ENCODE data around the gene VANGL1.

Gene VANGL1

DNA sequence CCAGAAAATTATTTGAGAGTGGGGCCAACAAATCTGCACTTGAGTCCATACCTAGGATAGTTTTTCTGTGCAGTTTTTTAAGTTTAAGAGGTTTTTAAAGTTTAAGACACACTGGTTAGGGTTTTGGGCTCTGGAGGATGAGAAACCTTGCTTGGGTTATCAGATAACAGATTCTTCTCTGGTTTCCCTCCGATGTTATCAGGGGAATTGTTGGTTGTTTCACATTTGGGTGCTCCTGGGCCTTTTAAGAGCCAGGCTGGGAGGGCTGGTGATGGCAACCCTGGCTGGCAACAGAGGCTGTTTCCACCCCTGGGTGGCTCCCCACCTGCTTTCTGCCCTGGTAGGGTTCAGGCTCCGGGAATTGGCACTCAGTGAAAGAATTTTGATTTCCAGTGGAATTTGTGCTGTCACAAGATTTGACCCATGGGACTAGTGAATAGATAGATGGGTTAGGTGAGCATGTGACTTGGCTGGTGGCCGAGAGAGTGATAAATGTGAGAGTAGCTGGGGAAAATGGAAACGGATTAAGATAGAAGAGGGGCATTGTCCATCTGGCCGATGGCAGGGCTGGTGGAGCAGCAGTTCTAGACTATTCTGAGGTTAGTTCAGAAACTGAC lies 14.8 kb downstream of the VANGL1 start:
- TF ChIP-seq, protein P1, sequence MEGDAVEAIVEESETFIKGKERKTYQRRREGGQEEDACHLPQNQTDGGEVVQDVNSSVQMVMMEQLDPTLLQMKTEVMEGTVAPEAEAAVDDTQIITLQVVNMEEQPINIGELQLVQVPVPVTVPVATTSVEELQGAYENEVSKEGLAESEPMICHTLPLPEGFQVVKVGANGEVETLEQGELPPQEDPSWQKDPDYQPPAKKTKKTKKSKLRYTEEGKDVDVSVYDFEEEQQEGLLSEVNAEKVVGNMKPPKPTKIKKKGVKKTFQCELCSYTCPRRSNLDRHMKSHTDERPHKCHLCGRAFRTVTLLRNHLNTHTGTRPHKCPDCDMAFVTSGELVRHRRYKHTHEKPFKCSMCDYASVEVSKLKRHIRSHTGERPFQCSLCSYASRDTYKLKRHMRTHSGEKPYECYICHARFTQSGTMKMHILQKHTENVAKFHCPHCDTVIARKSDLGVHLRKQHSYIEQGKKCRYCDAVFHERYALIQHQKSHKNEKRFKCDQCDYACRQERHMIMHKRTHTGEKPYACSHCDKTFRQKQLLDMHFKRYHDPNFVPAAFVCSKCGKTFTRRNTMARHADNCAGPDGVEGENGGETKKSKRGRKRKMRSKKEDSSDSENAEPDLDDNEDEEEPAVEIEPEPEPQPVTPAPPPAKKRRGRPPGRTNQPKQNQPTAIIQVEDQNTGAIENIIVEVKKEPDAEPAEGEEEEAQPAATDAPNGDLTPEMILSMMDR (conservative IDR thresholded peaks at IDR 0.05; ENCODE audit: low read depth, low read length), result no peak
- DNase-seq (ENCODE audit: low read depth), result no peak
- no peak overlapping the region for H3K4me3 ChIP-seq (ENCODE audit: low read length)

DNA sequence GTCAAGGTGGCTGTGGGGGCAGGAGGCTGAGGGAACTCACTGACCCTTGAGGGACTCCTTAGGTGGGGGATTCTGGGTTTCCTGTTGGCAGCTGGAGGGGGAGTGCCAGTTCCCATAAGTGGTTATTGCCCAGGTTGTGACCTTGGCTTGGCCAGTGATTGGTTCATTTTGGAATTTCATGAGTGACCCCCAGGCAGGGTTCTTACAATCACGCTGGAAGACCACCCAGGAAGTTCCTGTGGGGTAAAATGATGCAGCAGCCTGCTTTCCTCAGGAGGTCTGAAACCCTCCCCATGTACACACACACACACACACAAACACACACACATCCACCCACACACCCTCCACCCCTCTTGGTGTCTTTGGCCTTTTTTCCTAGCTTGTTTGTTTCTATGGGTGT lies 16.9 kb downstream of the VANGL1 start:
- DNase-seq (ENCODE audit: low read depth), result no peak
- TF ChIP-seq, protein P1 (conservative IDR thresholded peaks at IDR 0.05; ENCODE audit: low read depth, low read length), result no peak

DNA sequence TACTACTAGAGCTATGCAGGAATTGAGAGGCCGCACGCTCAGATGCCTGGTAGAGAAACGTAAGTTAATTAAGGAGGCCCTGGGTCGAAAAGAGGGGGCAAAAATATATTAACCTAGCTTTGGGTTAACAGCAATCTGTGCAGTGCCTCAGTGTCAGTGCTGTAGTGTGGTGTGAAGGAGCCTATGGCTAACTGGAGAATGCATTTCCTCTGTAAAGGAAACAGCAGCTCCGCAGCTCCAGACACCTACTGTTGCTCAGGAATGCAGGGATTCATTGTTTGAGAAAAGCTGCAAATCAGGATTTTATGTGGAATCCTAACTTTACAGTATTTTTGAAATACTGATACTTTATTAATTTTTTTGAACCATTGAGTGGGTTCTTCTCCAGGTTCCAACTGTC lies 18.4 kb downstream of the VANGL1 start:
- no peak overlapping the region for H3K4me3 ChIP-seq (ENCODE audit: low read length)
- no peak for DNase-seq (ENCODE audit: low read depth)
- TF ChIP-seq, protein P1 (conservative IDR thresholded peaks at IDR 0.05; ENCODE audit: low read depth, low read length), result no peak

More for the DNA sequence above, 16.9 kb downstream of the VANGL1 start:
- no peak overlapping the region for H3K4me3 ChIP-seq (ENCODE audit: low read length)

DNA sequence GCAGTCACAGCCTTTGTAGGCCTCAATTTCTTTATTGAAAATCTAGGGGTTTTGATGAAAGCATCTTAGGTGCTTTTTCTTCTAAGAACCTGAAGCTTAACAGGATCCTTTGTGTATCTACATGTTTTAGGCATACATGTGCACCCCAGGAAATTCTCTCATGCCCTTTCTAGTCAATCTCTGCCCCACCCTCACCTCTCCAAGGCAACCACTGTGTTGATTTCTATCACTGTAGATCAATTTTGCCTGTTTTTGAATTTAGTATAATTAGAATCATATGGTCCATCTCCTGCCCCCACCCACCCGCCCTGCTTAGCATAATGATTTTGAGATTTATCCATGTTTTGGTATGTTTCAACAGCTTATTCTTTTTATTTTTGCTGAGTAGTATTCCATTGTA lies 19.4 kb downstream of the VANGL1 start:
- no peak for DNase-seq (ENCODE audit: low read depth)
- H3K4me3 ChIP-seq (ENCODE audit: low read length), result no peak overlapping the region
- TF ChIP-seq, protein P1 (conservative IDR thresholded peaks at IDR 0.05; ENCODE audit: low read depth, low read length), result no peak

DNA sequence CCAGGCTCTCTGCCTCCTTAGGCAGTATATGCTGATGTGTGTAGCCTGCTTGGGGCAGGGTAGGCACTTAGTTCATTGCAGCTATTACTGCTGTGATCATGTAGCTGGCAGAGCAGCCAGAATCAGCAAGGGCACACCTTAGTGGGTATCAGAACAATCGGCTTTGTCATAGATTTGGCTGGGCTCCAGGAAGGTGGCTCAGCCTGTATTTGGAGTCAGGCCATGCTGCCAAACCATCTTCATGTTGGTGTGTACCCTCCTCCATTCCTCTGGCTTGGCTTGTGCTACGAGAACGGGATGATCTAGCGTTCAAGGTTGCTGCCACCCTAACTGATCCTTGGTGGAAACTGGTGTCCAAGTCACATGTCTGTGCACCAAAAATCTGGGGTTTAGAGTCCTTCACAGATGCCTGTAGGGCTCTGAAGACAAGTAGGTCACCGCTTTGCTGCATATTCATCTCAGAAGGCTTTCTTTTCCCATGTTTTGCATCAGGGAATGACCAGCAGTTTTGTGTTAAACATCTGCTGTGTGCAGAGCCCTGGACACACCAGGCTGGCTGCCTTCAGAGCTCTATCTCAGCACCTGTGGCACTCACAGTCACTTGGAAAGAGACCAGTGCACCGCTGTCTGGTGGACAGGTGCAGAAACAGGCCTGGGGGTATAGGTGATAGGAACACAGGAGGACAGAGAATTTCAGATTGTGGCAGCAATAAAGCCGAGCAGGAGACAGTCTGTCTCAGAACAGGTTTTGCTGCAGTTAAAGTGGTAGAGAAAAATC lies 23.7 kb downstream of the VANGL1 start:
- TF ChIP-seq, protein P1 (conservative IDR thresholded peaks at IDR 0.05; ENCODE audit: low read depth, low read length), result no peak
- no peak for DNase-seq (ENCODE audit: low read depth)
- H3K4me3 ChIP-seq (ENCODE audit: low read length), result no peak overlapping the region

DNA sequence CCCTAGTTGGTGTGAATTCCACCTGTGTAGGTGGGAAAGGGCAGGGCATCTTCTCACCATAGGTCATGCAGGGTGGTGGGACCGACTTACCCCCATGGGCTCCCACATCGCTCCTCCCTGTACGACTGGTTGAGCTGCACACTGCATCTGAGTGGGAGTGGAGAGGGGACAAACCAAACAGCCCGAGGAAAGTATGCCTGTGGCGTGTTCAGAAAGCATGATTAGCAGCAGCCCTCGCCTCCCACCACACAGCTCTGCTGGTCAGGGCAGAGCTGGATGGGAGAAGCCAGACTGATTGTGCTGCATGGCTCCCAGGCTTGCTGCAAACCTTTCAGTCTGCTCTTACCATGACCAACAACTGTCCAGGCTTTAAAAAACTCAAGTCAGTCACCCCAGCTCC lies 24.4 kb downstream of the VANGL1 start:
- H3K4me3 ChIP-seq (ENCODE audit: low read length), result no peak overlapping the region
- TF ChIP-seq, protein P1 (conservative IDR thresholded peaks at IDR 0.05; ENCODE audit: low read depth, low read length), result no peak
- no peak for DNase-seq (ENCODE audit: low read depth)

DNA sequence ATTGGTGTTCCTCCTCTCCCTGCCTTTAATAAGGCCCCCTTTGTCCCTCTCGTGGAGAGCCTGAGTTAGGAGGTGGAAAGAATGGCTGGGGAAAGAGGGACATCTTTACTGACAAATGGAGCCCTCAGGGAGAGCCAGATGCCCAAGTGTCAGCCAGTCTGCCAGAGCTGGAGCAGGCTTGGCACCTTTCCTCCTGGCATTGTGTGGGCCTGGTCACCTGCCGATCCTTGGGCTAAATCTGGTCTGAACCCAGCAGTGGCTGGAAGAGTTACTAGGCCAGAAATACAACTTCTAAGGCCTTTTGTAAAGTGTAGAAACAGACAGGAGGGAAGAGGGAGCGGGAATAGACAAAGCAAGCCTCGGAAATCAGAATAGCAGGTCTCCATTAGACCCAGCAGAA lies 24.9 kb downstream of the VANGL1 start:
- no peak overlapping the region for H3K4me3 ChIP-seq (ENCODE audit: low read length)
- no peak for DNase-seq (ENCODE audit: low read depth)
- TF ChIP-seq, protein P1 (conservative IDR thresholded peaks at IDR 0.05; ENCODE audit: low read depth, low read length), result no peak

Data from retinal pigment epithelial cell (primary cell).